Measurements from ENCODE around the gene PWWP2B. TPM values are rescaled to one million over a fixed set of nuclear protein-coding genes. Genes with fewer than 3 reads are reported as not detected.

PWWP2B gene
- total RNA-seq, 5 donors from 2014 or later (not counting 1 experiment from before 2014, with no cell fraction given): 11.5 to 15.3 (median 13.6) TPM

DNA sequence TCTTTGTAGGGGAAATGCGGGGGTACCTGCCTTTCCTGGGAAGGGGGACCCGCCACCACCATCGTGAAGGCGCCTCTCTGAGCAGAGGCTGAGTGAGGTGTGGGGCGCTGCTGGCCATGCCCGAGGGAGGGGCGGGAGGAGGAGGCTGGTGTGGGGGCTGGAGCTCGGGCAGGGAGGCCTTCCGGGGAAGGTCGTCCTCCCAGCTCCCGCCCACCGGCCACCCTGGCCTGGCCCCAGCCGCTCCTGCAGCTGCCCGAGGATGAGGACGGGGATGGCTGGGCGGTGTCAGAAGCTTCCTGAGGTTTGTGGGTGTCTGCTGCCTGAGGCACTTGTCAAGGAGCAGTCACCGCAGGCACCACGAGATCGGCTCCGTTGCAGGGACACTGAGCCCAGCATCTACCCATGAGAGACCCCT is 11.4 kb downstream of the PWWP2B start:
- ChIA-PET POLR2A (interaction anchor here in 1 of 2 donors (0.6 kb wide), 1 partner anchor 9 kb away, joined by 3 read pairs; no protein-coding TSS in a partner anchor), CTCF (interaction anchor here in 1 of 2 donors (0.6 kb wide), 1 partner anchor 109 kb away, joined by 4 read pairs; no protein-coding TSS in a partner anchor)
- Mint-ChIP-seq H3K4me3 (peak overlapping the region; percentile 13 to 47 (median 21)), H3K27me3 (no peaks in the 10 kb centered on the region), H3K27ac (no peak overlapping the region), H3K36me3 (peaks cover 5% of the 10 kb centered on the region), H3K4me1 (peaks cover 1 to 15% (median 9%) of the 10 kb centered on the region in 3 donors), H3K9me3 (no peaks in the 10 kb centered on the region)
- peaks cover 11 to 16% of the 10 kb centered on the region in 2 donors for H3K36me3 ChIP-seq (ENCODE audit: control insufficient read depth in 2 of 2, extremely low read depth in 1 of 2, insufficient read depth in 1 of 2, low read length in 1 of 2)
- WGBS (ENCODE audit: insufficient coverage): 33% methylated on average over 10 of the region's 20 CpGs
- H3K4me1 ChIP-seq (ENCODE audit: control insufficient read depth in 1 of 2, extremely low read depth in 1 of 2, insufficient read depth in 2 of 2, low read length in 2 of 2): peaks cover 2 to 29% of the 10 kb centered on the region in 2 experiments
- ATAC-seq (replicated peaks in 1 of 4) (peak in 3 of 4 experiments; percentile 23 to 46 (median 35)), DNase-seq (no peak)
- no peak overlapping the region for H3K27ac ChIP-seq (ENCODE audit: low read length)
- H3K27me3 ChIP-seq (replicated peaks in 1 of 2; ENCODE audit: control insufficient read depth in 2 of 2, extremely low read depth in 1 of 2, insufficient read depth in 2 of 2, low read length in 1 of 2): no peaks in the 10 kb centered on the region
- peak overlapping the region in 1 of 2 donors; percentile 5 for H3K4me3 ChIP-seq (ENCODE audit: control insufficient read depth in 1 of 2, extremely low read depth in 1 of 2, low read length in 1 of 2)
- H3K9me3 ChIP-seq: no peaks in the 10 kb centered on the region

DNA sequence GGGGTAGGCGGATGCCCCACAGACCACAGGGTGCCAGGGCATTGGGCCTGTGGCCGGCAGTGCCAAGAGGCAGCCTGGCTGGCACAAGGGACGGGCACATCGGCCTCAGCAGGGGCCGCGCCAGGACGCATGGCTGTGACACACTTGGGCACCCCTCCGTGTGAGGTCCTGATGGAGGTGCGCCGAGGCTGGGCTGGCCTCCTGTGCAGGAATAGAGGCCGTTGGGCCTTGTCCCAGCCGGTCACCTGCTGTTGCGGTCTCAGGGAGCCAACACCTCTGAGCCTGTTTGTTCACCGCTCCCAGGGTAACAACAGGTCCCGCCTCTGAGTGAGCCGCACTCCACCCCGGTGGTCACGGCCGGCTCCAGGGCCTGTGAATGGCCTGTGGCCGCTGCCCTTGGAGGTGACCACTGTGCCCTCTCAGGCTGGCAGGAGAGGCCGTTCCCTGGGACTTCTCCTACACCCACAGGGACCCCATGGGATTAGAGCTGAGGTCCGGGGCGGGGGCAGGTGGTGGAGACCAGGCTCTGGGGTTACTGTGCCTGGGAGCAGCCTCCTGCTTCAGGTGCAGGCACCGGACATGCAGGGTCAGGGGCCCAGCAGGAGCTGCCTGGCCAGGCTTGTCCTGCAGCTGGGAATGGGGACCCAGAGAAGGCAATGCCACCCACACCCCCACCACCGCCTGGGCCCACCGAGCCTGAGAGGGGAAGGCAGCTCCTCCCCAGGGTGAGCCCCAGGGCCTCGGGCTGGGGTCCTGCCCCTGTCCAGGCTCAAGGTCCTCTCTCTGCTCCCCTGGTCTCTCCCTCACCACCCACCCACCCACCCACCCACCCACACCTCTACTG is 12.0 kb downstream of the PWWP2B start:
- no peaks in the 10 kb centered on the region for H3K27me3 Mint-ChIP-seq
- H3K36me3 ChIP-seq (ENCODE audit: control insufficient read depth in 2 of 2, extremely low read depth in 1 of 2, insufficient read depth in 1 of 2, low read length in 1 of 2): peaks cover 11 to 16% of the 10 kb centered on the region in 2 donors
- ChIA-PET CTCF (interaction anchor here in 1 of 2 donors (0.6 kb wide), 1 partner anchor 110 kb away, joined by 4 read pairs; no protein-coding TSS in a partner anchor), POLR2A (no interaction called here)
- H3K9me3 Mint-ChIP-seq: no peaks in the 10 kb centered on the region
- H3K27ac ChIP-seq (ENCODE audit: low read length): no peak overlapping the region
- no peaks in the 10 kb centered on the region for H3K9me3 ChIP-seq
- H3K4me3 ChIP-seq (ENCODE audit: control insufficient read depth in 1 of 2, extremely low read depth in 1 of 2, low read length in 1 of 2): peak overlapping the region in 1 of 2 donors; percentile 5
- H3K4me3 Mint-ChIP-seq: no peak overlapping the region
- H3K4me1 ChIP-seq (ENCODE audit: control insufficient read depth in 1 of 2, extremely low read depth in 1 of 2, insufficient read depth in 2 of 2, low read length in 2 of 2): peaks cover 2 to 29% of the 10 kb centered on the region in 2 experiments
- peaks cover 4 to 15% (median 9%) of the 10 kb centered on the region in 3 donors for H3K4me1 Mint-ChIP-seq
- WGBS (ENCODE audit: insufficient coverage): 92% methylated on average over 19 of the region's 27 CpGs
- no peak overlapping the region for H3K27ac Mint-ChIP-seq
- no peak for ATAC-seq (replicated peaks in 1 of 4)
- DNase-seq: no peak
- peaks cover 5% of the 10 kb centered on the region for H3K36me3 Mint-ChIP-seq
- no peaks in the 10 kb centered on the region for H3K27me3 ChIP-seq (replicated peaks in 1 of 2; ENCODE audit: control insufficient read depth in 2 of 2, extremely low read depth in 1 of 2, insufficient read depth in 2 of 2, low read length in 1 of 2)

DNA sequence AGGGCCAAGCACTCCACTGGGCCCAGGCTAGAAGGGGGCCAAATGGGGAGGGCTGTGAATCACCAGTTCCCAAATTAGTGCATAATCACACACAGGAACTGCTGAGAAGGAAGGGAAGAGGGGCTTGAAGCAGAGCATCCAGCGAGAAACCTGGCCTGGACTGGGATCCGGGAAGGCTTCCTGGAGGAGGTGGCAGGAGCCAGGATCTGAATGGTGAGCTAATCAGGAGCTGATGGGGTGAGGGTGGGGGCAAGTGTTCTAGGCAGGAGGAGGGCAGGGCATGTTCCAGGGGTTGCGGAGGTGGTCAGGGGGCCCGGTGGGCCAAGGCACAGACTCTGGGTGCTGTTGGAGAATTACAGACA is 12.6 kb downstream of the PWWP2B start:
- no peaks in the 10 kb centered on the region for H3K9me3 Mint-ChIP-seq
- no peaks in the 10 kb centered on the region for H3K27me3 Mint-ChIP-seq
- Histone ChIP-seq H3K36me3 (ENCODE audit: control insufficient read depth in 2 of 2, extremely low read depth in 1 of 2, insufficient read depth in 1 of 2, low read length in 1 of 2) (peaks cover 10 to 16% of the 10 kb centered on the region in 2 donors), H3K4me3 (ENCODE audit: control insufficient read depth in 1 of 2, extremely low read depth in 1 of 2, low read length in 1 of 2) (no peak overlapping the region), H3K27me3 (replicated peaks in 1 of 2; ENCODE audit: control insufficient read depth in 2 of 2, extremely low read depth in 1 of 2, insufficient read depth in 2 of 2, low read length in 1 of 2) (no peaks in the 10 kb centered on the region), H3K4me1 (ENCODE audit: control insufficient read depth in 1 of 2, extremely low read depth in 1 of 2, insufficient read depth in 2 of 2, low read length in 2 of 2) (peaks cover 2 to 29% of the 10 kb centered on the region in 2 experiments), H3K27ac (ENCODE audit: low read length) (no peak overlapping the region), H3K9me3 (no peaks in the 10 kb centered on the region)
- peak overlapping the region in 1 of 3 donors; percentile 28 for H3K4me3 Mint-ChIP-seq
- DNase-seq (no peak), ATAC-seq (replicated peaks in 1 of 4) (no peak)
- H3K27ac Mint-ChIP-seq: peak overlapping the region in 1 of 2 donors; percentile 34
- peaks cover 5% of the 10 kb centered on the region for H3K36me3 Mint-ChIP-seq
- POLR2A ChIA-PET: no interaction called here
- peaks cover 5 to 15% (median 9%) of the 10 kb centered on the region in 3 donors for H3K4me1 Mint-ChIP-seq
- CTCF ChIA-PET: no interaction called here
- WGBS (ENCODE audit: insufficient coverage): 89% methylated on average over 3 of the region's 4 CpGs

DNA sequence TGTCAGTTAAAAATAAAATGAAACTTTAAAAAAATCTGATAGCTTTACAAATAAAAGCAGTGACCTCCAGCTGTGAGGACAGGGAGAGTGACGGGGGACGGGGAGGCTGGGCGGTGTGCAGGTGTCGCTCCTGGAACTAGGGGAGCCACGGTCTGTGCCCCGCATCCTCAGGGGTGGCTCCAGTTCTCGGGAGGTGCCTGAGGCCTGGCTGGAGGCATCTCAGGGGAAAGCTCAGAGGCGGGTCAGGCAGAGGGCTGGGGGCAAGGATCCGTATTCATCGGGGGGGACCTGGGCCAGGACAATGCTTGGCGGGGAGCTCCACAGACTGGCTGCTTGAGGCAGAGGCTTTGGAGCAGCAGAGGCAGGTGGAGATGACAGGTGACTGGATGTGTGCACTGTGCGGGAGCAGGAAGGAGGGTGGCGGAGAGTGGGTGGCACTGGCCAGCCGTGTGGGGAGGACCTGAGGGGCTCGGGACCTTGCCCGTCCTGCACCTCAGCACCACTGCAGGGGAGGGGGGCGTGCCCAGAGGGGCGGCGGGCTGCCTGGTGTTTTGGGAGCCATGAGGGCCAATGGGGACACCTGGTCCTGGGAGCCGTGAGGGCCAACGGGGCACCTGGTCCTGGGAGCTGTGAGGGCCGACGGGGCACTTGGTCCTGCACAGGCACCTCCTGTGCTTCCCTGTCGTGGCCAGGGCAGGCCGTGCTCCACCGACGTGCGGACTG is 13.2 kb downstream of the PWWP2B start:
- ChIA-PET POLR2A (no interaction called here), CTCF (no interaction called here)
- Mint-ChIP-seq H3K4me1 (peaks cover 9 to 18% (median 11%) of the 10 kb centered on the region in 3 donors), H3K27ac (peak overlapping the region in 1 of 2 donors; percentile 34), H3K4me3 (peak overlapping the region in 1 of 3 donors; percentile 28), H3K36me3 (peaks cover 8% of the 10 kb centered on the region), H3K27me3 (no peaks in the 10 kb centered on the region), H3K9me3 (no peaks in the 10 kb centered on the region)
- no peaks in the 10 kb centered on the region for H3K9me3 ChIP-seq
- H3K4me3 ChIP-seq (ENCODE audit: control insufficient read depth in 1 of 2, extremely low read depth in 1 of 2, low read length in 1 of 2): no peak overlapping the region
- DNase-seq (no peak), ATAC-seq (replicated peaks in 1 of 4) (no peak)
- no peak overlapping the region for H3K27ac ChIP-seq (ENCODE audit: low read length)
- 96% methylated on average over 26 of the region's 28 CpGs for WGBS (ENCODE audit: insufficient coverage)
- H3K4me1 ChIP-seq (ENCODE audit: control insufficient read depth in 1 of 2, extremely low read depth in 1 of 2, insufficient read depth in 2 of 2, low read length in 2 of 2): peaks cover 2 to 29% of the 10 kb centered on the region in 2 experiments
- H3K36me3 ChIP-seq (ENCODE audit: control insufficient read depth in 2 of 2, extremely low read depth in 1 of 2, insufficient read depth in 1 of 2, low read length in 1 of 2): peaks cover 10 to 14% of the 10 kb centered on the region in 2 donors
- no peaks in the 10 kb centered on the region for H3K27me3 ChIP-seq (replicated peaks in 1 of 2; ENCODE audit: control insufficient read depth in 2 of 2, extremely low read depth in 1 of 2, insufficient read depth in 2 of 2, low read length in 1 of 2)

DNA sequence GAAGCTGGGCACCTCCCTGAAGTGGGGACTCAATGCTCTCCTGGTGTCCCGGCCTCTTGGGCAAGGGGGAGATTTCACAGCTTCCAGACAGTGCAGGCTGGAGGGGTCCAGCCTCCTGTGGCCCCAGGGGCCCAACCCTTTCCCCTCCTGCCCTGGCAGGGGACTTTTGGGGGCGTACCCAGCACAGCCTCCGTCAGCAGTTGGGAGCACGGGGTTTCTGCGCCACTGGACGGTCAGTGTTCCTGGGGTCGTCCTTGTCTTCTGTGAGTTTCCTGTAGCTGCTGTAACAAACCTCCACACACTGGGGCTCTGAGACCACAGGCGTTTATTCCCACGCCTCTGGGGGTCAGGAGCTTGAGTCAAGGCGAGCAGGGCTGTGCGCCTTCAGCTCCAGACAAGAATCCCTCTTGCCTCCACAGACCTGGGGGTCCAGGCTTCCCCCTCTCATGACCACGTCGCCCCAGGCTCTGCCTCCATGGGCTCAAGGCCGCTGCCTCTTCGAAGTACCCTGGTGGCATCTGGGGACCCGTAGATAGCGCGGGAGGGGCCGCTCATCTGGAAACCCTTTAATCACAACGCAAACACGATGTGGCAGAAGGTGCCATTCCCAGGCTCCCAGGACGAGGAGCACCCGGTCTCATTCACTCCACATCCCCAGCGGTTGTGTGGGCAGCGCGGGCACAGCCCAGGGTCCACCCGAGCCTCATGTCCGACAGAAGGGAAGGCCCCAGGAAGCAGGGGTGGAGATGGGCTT is 14.0 kb downstream of the PWWP2B start:
- ChIA-PET CTCF (interaction anchor here in 1 of 2 donors (0.5 kb wide), 1 partner anchor 148 kb away, joined by 6 read pairs; no protein-coding TSS in a partner anchor), POLR2A (no interaction called here)
- H3K36me3 Mint-ChIP-seq: peaks cover 9% of the 10 kb centered on the region
- Histone ChIP-seq H3K4me1 (ENCODE audit: control insufficient read depth in 1 of 2, extremely low read depth in 1 of 2, insufficient read depth in 2 of 2, low read length in 2 of 2) (peaks cover 2 to 29% of the 10 kb centered on the region in 2 experiments), H3K36me3 (ENCODE audit: control insufficient read depth in 2 of 2, extremely low read depth in 1 of 2, insufficient read depth in 1 of 2, low read length in 1 of 2) (peaks cover 7 to 13% of the 10 kb centered on the region in 2 donors), H3K27ac (ENCODE audit: low read length) (no peak overlapping the region), H3K9me3 (no peaks in the 10 kb centered on the region), H3K27me3 (replicated peaks in 1 of 2; ENCODE audit: control insufficient read depth in 2 of 2, extremely low read depth in 1 of 2, insufficient read depth in 2 of 2, low read length in 1 of 2) (no peaks in the 10 kb centered on the region), H3K4me3 (ENCODE audit: control insufficient read depth in 1 of 2, extremely low read depth in 1 of 2, low read length in 1 of 2) (no peak overlapping the region)
- peaks cover 9 to 22% (median 17%) of the 10 kb centered on the region in 3 donors for H3K4me1 Mint-ChIP-seq
- H3K27me3 Mint-ChIP-seq: no peaks in the 10 kb centered on the region
- ATAC-seq (replicated peaks in 1 of 4) (no peak), DNase-seq (no peak)
- WGBS (ENCODE audit: insufficient coverage): 96% methylated on average over 25 of the region's 28 CpGs
- no peak overlapping the region for H3K27ac Mint-ChIP-seq
- no peak overlapping the region for H3K4me3 Mint-ChIP-seq
- no peaks in the 10 kb centered on the region for H3K9me3 Mint-ChIP-seq

Measured in T-cell (primary cell).